NCI-H226 (cell line): ENCODE measurements around the gene SCN1B.
"Not testable (repeated sequence)": the region's sequence is repeated elsewhere in the genome, so short reads cannot be mapped to it uniquely, and the experiment has no call there.

ENCODE experiments used
- DNase-seq: peaks from one replicate; pipeline ENCODE4 v3.0.0-alpha.2; 2015

The SCN1B gene

DNA sequence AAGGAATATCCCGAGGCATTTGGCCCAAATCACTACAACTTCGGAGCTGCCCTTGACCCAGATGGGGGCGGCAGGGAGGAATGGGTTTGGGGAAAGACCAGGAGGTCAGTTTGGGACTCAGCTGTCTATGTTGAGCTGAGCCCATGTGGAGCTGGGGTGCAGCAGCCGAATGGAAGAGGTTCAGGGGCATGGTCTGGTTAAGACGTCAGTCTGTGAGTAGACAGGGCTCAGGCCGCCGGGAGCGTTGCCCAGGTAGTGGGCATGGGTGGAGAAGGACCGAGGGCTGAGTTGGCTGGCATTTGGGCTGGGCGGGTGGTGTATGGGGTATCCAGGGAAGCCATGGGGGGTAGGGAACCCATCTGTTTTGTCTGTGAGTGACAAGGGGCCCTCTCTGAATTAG is 9.3 kb upstream of the SCN1B start:
- DNase-seq, result no peak

DNA sequence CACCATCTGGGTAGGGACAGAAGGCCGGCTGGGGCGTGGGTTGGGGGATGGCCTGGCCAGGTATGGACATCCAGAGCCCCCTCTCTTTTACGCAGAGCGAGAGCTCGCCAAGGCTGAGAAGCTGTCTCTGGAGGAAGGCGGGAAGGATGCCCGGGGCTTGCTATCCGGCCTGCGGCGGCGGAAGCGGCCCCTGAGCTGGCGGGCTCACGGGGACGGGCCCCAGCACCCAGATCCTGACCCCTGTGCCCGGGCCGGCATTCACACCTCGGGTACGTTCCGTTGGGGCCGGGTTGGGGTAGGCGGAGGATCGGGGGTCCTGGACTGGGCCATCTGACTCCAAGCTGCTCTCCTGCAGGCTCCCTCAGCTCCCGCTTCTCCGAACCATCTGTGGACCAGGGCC is 8.7 kb upstream of the SCN1B start:
- DNase-seq, result no peak

DNA sequence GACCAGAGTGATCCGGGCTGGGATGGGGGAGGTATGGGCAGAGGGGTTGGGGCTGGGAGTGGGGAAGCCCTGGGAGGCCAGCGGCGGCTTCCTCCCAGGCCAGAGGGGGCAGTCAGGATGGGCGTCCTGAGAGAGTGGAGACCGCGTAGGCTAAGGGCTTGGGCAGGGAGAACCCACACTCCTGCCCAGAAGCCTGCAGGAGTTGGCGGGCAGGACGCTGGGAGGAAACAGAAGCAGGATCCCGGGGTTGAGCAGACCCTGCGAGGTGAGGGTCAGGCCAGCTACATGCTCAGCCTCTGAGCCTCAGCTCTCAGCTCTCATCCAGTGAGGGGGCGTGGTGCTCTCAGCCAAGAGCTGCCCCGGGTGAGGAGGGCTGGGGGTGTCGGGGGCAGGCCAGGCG is 7.8 kb upstream of the SCN1B start:
- DNase-seq, result no peak

DNA sequence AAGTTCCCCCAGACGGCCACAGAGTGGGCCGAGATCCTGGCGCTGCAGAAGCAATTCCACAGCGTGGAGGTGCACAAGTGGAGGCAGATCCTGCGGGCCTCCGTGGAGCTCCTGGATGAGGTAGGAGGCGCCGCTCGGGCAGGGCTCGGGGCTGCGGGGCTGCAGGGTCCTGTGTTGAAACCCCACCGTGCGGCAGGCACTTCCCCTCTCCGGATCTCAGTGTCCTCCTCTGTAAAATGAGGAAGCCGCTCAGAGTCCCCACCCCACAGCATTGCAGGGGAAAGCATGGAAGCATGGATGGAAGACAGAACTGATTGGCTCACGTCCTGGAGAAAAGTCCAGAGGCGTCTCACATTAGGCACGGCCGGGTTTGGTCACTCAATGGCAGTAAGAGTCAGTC is 6.8 kb upstream of the SCN1B start:
- DNase-seq, result no peak

DNA sequence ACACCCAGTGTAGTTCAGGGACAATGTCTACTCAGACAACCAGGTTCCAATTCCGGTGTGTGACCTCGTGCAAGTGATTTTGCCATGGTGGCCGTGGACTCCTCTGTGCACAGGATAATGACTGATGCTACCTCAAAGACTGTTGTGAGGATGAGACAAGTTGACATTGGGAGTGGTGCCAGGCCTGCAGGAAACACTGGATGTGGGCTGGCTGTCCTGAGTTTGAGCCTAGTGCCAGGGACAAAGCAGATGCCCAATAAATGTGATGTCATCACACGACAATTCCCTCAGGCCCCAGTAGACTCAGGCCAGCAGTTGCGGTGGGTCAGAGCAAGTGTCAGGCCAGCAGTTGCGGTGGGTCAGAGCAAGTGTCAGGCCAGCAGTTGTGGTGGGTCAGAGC is 6.2 kb upstream of the SCN1B start:
- no peak for DNase-seq

DNA sequence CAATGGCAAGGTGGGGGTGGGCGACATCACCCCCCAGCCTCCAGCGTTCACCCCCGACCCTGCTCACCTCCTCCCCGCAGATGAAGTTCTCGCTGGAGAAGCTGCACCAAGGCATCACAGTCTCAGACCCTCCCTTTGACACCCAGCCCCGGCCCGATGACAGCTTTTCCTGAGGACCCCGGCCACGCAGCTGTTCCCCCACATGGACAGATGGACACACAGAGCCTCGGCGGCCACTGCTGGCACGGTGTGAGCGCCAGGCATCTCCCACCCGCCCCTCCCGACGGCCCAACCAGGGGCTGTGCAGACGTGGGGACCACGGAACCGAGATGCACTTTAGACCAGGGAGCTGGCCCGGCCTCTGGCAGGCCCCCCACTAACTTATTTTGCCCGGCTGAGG is 4.3 kb upstream of the SCN1B start:
- no peak for DNase-seq

DNA sequence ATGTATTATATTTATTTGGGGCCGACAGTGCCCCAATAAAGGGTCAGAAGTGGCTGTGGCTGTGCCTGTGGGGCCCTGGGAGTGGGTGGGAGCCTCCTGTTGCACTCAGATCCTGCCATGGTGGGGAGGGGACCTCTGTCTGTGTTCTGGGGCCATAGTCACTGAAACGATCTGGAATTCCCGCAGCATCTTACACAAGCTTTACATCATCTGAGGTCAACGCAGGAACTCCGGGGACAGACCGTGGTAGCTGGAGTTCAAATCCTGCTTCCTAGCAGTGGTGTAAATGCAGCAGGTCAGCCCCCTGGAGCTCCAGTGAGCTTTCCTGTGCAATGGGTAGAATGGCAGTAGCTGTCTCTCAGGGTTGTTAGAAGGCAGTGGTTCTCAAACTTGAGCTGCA is 3.9 kb upstream of the SCN1B start:
- DNase-seq, result no peak

DNA sequence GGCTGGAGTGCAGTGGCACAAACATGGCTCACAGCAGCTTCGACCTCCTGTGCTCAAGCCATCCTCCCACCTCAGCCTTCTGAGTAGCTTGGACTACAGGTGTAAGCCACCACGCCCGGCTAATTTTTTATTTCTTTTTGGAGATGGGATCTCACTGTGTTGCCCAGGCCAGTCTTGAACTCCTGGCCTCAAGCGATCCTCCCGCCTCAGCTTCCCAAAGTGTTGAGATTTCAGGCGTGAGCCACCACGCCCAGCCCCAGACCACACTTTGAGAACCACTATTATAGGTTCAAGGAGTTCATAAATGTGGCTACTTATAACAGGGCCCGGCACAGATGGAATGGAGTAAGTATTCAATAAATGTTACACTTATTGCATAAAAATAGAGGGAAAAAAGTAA is 3.3 kb upstream of the SCN1B start:
- no peak for DNase-seq

DNA sequence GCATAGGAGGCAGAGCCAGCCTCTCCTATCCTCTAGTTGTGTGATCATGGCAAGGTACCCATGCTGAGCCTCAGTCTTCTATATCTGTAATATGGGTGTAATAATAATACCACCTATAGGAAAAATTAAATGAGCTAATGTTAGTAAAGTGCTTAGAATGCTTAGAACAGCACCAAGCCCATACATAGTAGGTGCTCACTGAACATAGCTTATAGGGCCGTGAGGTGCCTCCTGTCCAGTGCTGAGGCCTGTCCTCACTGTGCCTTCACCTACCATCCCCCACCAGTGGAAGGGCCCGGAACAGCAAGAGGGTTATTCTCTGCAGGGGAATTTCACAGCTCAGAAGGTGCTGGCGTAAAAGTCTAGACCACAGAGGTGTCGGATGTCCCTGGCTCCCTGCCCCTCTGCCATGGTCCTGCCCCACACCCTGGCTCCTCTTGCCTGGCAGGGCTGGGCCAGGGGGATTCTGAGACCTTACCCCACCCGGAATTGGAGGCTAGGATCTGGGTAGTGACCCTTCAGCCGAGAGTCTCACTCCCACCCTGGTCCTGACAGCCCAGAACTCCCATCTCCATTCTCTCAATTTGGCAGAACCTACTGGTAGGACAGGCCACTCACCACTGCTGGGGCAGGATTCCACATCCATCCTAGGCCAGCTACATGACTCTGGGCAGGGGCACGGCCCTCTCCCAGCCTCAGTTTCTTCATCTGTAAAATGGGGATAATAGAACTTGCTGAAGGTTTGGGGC is 2.2 kb upstream of the SCN1B start:
- no peak for DNase-seq

DNA sequence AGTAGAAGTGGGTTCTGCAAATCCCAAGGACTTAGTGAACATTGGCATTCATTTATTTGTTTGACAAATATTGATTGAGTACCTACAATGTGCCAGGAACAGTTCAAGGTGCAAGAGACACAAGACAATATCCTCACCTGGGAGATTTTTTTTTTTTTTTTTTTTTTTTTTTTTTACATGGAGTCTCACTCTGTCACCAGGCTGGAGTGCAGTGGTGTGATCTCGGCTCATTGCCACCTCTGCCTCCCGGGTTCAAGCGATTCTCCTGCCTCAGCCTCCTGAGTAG is 1.7 kb upstream of the SCN1B start:
- DNase-seq, result not testable (repeated sequence)

DNA sequence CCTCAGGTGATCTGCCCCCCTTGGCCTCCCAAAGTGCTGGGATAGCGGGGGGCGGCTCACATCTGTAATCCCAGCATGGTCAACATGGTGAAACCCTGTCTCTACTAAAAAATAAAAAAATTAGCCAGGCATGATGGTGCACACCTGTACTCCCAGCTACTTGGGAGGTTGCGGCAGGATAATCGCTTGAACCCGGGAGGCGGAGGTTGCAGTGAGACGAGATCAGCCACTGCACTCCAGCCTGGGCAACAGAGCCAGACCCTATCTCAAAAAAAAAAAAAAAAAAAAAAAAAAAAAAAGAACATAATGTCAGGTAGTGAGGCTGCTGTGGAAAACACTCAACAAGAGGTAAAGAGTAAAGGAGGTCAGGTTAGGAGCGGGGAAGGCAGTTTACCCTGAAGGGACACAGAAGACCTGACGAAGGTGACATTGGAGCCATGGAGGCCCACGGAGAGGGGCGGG is 964 bp upstream of the SCN1B start:
- DNase-seq, result not testable (repeated sequence)

DNA sequence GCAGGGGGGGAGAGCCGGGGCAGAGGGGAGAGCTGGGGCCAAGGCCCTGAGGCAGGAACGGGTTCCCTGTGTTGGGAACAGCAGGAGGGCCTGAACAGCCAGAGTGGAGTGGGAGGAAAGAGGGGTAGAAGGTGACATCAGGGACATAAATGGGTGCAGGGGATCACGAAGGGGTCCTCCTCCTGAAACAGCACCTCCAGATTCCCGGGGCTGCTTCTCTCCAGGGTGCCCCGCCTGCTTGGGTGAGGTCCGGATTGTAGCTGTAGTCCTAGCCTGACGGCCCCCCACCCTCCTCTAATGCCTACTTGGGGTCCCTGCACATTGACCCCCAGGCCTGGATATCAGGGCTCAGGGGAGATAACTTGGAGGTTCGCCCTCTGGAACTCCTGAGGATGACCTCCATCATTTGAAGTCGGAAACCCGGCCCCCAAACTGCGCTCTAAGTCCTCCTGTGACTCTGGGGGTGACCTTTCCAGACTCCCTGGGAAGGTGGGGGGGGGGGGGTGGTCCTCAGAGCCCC is 473 bp upstream of the SCN1B start:
- DNase-seq, result no peak

DNA sequence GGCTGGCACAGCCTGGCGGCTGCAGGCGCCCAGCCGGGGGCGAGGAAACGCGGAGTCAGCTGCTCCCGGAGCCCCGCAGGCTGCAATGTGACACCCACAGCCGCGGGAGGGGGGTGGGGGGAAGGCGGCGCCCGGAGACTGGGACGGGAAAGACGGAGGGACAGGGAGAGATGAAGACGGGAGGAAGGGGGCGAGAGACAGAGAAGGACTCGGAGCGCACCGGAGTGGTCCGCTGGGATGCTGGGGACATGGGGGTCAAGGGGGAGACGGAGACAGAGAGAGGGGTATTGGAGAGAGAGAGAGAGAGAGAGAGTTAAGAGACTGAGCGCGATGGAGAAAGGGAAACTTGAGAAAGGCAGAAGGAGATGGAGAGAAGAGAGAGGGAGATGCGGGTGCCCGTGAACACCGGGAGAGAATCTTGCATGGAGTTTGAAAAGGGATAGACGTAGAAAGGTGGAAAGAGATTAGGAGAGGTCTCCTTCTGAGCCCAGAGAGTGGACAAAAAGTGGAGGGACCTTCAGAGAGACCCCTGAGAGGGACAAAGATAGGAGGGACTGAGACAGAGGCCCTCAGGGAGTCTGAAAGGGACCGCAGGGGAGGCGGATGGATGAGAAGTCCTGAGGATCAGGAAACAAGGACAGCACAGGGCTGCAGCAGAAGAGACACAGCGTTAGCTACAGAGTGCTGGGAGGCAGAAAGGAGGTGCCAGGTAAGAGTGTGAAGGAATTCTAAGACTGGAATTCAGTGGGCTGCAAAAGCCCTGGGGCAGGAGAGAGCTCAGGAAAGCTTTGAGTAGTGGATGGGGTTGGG is 1.0 kb downstream of the SCN1B start:
- no peak for DNase-seq

DNA sequence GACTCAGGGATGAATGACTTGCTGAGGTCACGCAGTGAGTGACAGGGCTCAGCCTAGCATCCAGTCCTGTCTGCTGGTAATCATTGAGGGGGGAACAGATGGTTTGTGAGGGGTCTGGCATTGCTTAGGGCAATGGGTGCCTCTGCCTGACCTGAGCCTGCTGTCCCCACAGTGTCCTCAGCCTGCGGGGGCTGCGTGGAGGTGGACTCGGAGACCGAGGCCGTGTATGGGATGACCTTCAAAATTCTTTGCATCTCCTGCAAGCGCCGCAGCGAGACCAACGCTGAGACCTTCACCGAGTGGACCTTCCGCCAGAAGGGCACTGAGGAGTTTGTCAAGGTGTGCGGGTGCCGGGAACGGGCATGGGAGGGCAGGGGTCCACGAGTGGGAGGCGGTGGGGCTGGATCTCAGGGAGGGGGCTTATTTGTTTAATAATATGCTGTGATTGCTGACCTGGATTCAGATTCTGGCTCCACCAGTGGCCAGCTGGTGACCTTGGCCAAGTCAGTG is 2.1 kb downstream of the SCN1B start:
- no peak for DNase-seq

DNA sequence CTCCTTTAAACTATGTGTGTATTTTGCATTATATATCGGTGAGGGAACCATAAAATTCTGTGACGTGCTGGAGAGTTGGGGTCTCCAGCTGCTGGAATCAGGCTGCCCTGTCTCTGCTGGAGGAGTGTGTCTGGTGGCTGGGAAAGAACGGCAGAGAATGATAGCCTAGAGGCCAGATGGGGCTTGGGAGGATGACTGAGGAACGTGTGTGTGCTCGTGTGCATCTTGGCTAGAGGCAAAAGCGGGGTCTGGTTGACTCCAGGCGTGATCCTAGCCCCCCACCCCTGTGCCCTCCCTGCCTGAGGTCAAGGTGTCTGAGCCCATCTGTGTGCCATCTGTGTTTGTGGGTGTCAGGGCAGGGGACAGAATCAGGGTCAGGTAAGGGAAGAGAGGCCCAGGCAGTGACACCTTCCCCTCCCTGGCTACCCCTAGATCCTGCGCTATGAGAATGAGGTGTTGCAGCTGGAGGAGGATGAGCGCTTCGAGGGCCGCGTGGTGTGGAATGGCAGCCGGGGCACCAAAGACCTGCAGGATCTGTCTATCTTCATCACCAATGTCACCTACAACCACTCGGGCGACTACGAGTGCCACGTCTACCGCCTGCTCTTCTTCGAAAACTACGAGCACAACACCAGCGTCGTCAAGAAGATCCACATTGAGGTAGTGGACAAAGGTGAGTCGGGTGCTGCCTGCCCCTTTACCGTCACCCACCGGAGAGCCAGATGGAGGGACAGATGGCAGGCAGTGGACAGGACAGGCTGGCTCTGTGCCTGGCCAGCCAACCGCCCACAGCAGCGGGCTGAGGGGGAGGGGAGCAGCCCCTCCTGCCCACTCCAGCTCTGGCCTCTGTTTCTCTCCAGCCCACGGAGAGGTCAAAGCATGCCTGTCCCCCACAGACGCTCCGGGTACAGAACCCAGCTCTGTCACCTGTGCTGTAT is 3.1 kb downstream of the SCN1B start:
- no peak for DNase-seq

DNA sequence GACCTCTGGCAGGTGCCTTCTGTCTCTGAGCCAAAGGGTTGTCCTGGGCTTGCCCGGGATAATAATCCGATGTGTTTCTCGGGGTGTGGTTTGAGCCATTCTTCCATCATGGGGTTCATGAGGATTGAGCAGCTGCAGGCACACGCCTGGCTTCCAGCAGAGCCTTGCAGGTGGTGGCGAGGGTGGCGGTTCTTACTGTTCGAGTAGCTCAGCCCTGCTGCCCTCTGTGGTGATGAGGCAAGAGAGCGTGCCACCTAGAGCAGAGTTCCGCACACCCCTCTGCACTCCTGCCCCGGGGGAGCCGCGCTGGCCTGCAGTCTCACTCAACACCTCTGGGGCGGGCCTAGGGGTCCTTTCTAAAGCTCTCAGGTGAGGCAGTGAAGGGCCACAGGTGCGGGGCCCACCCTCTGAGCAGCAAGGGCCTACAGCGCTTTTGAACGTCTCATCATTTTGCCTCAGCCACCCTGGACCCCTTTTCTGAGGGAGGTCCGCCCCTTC is 3.8 kb downstream of the SCN1B start:
- no peak for DNase-seq

DNA sequence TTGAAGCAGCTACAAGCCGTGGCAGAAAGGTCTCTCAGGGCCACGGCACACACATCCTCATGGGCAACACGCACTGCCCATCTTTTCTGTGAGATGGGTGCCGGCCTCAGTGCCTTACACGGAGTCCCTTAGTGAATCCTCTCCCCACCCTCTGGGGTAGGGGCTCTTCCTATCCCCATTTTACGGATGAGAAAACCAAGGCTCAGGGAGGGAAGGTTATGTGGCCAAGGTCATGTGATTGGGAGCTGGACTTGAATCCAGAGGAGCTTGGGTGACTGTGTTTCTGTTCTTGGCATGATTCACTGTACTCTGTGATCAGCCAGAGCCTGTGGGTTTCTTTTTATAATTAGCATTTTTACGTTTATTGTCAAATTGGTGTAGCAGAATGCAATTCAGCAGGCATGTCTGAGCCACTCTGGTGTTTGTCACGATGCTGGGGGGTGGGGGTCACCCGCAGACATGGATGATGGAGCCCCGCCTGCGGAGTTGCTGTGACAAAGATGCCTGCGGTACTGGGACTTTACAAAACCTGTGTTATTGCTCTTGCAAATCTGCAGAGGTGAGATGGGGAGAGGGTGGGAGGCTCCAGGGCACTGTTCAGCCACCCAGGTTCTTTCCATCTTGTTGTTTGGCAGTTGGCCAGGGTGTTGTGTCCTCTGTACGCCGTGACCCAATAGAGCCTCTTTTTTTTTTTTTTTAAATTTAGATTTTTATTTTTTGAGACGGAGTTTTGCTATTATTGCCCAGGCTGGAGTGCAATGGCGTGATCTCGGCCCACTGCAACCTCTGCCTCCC is 4.5 kb downstream of the SCN1B start:
- no peak for DNase-seq

DNA sequence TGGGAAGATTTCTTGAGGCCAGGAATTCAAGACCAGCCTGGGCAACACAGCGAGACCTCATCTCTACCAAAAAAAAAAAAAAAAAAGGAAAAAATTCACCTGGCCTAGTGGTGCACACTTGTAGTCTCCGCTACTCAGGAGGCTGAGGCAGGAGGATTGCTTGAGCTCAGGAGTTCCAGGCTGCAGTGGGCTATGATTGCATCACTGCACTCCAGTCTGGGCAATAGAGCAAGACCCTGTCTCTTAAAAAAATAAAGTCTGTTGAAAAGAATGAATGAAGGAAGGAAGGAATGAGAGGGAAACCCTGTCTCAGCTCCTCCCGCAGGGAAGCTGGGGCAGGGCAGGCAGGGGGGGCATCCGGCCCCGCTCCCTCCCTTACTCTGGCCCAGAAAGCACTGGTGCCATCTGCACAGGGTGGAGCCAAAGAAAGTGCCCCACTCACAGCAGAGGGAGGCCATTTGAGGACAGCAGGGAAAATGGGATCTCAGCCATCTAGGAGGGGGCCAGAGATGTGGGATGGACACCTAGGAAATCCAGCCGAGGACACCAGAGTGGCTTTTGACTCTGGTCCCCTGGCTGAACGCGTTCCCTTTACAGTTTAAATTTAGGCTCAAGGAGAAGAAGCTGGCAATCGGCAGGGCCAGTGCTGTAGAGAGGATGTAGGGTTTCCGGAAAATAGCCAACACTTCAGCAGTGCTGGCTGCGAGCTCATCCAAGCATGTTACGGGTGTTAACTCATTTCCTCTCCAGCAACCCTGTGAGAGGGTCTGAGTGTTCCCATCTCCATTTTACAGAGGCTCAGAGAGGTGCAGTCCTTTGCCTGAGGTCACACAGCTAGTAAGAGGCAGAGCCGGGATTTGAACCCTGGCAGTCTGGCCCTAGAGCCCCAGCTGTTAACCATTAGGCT is 7.7 kb downstream of the SCN1B start:
- no peak for DNase-seq

DNA sequence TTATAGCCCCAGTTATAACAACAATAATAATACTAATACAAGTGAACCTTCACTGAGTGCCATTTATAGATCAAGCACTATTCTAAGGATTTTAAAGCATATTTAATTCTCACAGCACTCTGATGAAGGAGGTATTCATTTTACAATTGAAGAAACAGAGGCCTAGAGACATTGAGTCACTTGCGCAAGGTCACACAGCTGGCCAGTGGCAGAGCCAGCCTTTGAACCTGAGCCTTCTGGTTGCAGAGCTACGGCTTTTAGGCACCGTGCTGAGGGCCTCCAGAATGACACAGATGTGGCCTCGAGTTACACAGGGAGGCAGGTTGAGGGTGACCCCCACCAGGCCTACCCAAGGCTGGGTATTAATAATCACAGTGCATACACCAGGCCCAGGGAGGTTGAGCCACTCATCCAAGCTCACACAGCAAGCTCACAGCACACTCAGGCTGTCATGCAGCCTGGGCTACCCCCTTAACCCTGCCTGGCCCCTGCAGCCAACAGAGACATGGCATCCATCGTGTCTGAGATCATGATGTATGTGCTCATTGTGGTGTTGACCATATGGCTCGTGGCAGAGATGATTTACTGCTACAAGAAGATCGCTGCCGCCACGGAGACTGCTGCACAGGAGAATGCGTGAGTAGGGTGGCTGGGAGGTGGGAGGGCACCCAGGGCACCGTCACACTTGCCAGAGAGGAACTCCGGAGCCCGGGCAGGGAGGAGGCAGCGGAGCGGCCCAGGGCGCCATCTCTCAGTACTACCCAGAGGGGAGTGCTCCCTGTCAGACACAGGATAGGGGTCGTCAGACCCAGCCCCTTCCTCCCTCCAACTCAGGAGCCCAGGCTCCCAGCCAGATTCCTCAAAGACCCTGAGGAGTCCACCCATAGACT is 8.6 kb downstream of the SCN1B start:
- no peak for DNase-seq
